SK-N-SH (cell line): ENCODE measurements around the gene HTRA2. TPM values are rescaled to one million over a fixed set of nuclear protein-coding genes. Genes with fewer than 3 reads are reported as not detected.

Source experiments
- CTCF ChIA-PET: fragments of 300-600, 350-600 bp; formaldehyde crosslinking; extraction: SDS; loops from one replicate; lab custom pipeline; 2021; lab: Yijun Ruan, JAX
- POLR2A ChIA-PET: fragments of 350-600 bp; sonication (Branson Sonifier 250); formaldehyde crosslinking; extraction: SDS; loops from one replicate; lab custom pipeline; 2020; ENCODE audit warnings: antibody characterized with exemption, inconsistent platforms; lab: Yijun Ruan, JAX
- DNase-seq: peaks from one replicate; pipeline ENCODE4 v3.0.0; 2012
- H2AFZ ChIP-seq: fragments of 200-600 bp; sonication (generic); 2 replicates; pipeline ENCODE4 v1.8.1; 2016; ENCODE audit warnings: antibody characterized with exemption, mild to moderate bottlenecking, low read depth
- H3F3A ChIP-seq: fragments of 200-600 bp; sonication (generic); replicated peaks from 2 replicates; pipeline ENCODE3; 2016; ENCODE audit warnings: antibody characterized with exemption, mild to moderate bottlenecking; ENCODE audit not compliant: insufficient read depth
- H3K27ac ChIP-seq, 2 experiments: fragments of 200-500 bp in 1 of 2; fragments of 200-600 bp in 1 of 2; sonication (Bioruptor generic) in 1 of 2; sonication (generic), shearing (Covaris generic) in 1 of 2; 2 replicates each; pipeline versions ENCODE4 v1.5.1 to v1.6.1; 2014 to 2016; ENCODE audit warnings: low read depth in 2 of 2, inconsistent platforms in 1 of 2, low read length in 1 of 2, mild to moderate bottlenecking in 1 of 2, mixed read lengths in 1 of 2
- H3K27me3 ChIP-seq: fragments of 200-600 bp; sonication (generic), shearing (Covaris generic); 2 replicates; pipeline ENCODE4 v1.6.1; 2016; ENCODE audit warnings: mixed run types; ENCODE audit not compliant: insufficient read depth
- H3K36me3 ChIP-seq, 2 experiments: fragments of 200-500 bp in 1 of 2; fragments of 200-600 bp in 1 of 2; sonication (Bioruptor generic) in 1 of 2; sonication (generic) in 1 of 2; replicated peaks in 1 of 2; 2 replicates each; pipeline versions ENCODE3 to v1.5.1; 2014 to 2016; ENCODE audit warnings: low read length in 1 of 2, mild to moderate bottlenecking in 1 of 2; ENCODE audit not compliant: insufficient read depth in 2 of 2, control insufficient read depth in 1 of 2
- H3K4me1 ChIP-seq, 2 experiments: fragments of 200-500 bp in 1 of 2; fragments of 200-600 bp in 1 of 2; sonication (Bioruptor generic) in 1 of 2; sonication (generic), shearing (Covaris generic) in 1 of 2; 2 replicates each; pipeline versions ENCODE4 v1.5.1 to v1.6.1; 2014 to 2016; ENCODE audit warnings: low read depth in 1 of 2, low read length in 1 of 2, mixed run types in 1 of 2; ENCODE audit not compliant: insufficient read depth in 2 of 2, control insufficient read depth in 1 of 2
- H3K4me2 ChIP-seq: fragments of 200-600 bp; sonication (generic), shearing (Covaris generic); 2 replicates; pipeline ENCODE4 v1.6.1; 2017; ENCODE audit warnings: mixed run types
- H3K4me3 ChIP-seq, 2 experiments: fragments of 200-500 bp in 1 of 2; fragments of 200-600 bp in 1 of 2; sonication (Bioruptor generic) in 1 of 2; sonication (generic), shearing (Covaris generic) in 1 of 2; 2 replicates each; pipeline versions ENCODE4 v1.5.1 to v1.8.1; 2014 to 2016; ENCODE audit warnings: low read depth in 2 of 2, inconsistent platforms in 1 of 2, low read length in 1 of 2, mild to moderate bottlenecking in 1 of 2, mixed read lengths in 1 of 2, moderate library complexity in 1 of 2
- H3K79me2 ChIP-seq: fragments of 200-600 bp; sonication (generic); 2 replicates; pipeline ENCODE4 v1.8.1; 2017; ENCODE audit warnings: mild to moderate bottlenecking; ENCODE audit not compliant: insufficient read depth
- H3K9ac ChIP-seq: fragments of 200-600 bp; sonication (generic); 2 replicates; pipeline ENCODE4 v1.6.1; 2017; ENCODE audit warnings: mixed run types
- H3K9me2 ChIP-seq: fragments of 200-600 bp; sonication (generic); 2 replicates; pipeline ENCODE4 v1.6.1; 2017; ENCODE audit warnings: mixed run types
- H3K9me3 ChIP-seq: fragments of 200-600 bp; sonication (generic); 2 replicates; pipeline ENCODE4 v1.6.1; 2017; ENCODE audit warnings: mixed run types, mild to moderate bottlenecking, moderate library complexity
- H4K20me1 ChIP-seq: fragments of 200-600 bp; sonication (generic); 2 replicates; pipeline ENCODE4 v1.6.1; 2017; ENCODE audit warnings: mild to moderate bottlenecking, mixed run types; ENCODE audit not compliant: insufficient read depth
- CHD2 ChIP-seq: fragments of 150-350 bp; IDR thresholded peaks from 2 replicates; pipeline ENCODE4 v1.6.1; 2018; ENCODE audit warnings: low read length; ENCODE audit not compliant: partially characterized antibody
- FOXJ3 ChIP-seq: sonication (generic); formaldehyde crosslinking; IDR thresholded peaks from 2 replicates; pipeline ENCODE4 v1.5.1; 2020; ENCODE audit warnings: mild to moderate bottlenecking, missing genetic modification reagents
- FOXM1 ChIP-seq: IDR thresholded peaks from 2 replicates; pipeline ENCODE4 v1.4.0; 2012; ENCODE audit warnings: low read depth, mild to moderate bottlenecking
- GABPA ChIP-seq: IDR thresholded peaks from 2 replicates; pipeline ENCODE4 v1.4.0; 2012; ENCODE audit warnings: low read depth, mild to moderate bottlenecking
- JUND ChIP-seq: IDR thresholded peaks from 2 replicates; pipeline ENCODE4 v1.4.0; 2012
- NFIC ChIP-seq: IDR thresholded peaks from 2 replicates; pipeline ENCODE4 v1.4.0; 2012; ENCODE audit warnings: borderline replicate concordance
- SMC3 ChIP-seq: IDR thresholded peaks from 2 replicates; pipeline ENCODE4 v1.6.1; 2012; ENCODE audit warnings: low read depth, low read length, improper control_type of control experiment
- TAF1 ChIP-seq: IDR thresholded peaks from 2 replicates; pipeline ENCODE4 v1.6.1; 2012; ENCODE audit warnings: low read depth, mild to moderate bottlenecking, low read length, moderate library complexity, borderline replicate concordance
- TCF12 ChIP-seq: IDR thresholded peaks from 2 replicates; pipeline ENCODE4 v1.4.0; 2012
- TEAD4 ChIP-seq: IDR thresholded peaks from 2 replicates; pipeline ENCODE4 v1.4.0; 2012; ENCODE audit warnings: mild to moderate bottlenecking, borderline replicate concordance; ENCODE audit not compliant: insufficient read depth
- WGBS: methylation state at CpG from one replicate; pipeline ENCODE4 v1.1.6; 2017; ENCODE audit warnings: low lambda C conversion rate; 5-methylcytosine and 5-hydroxymethylcytosine counted together
- polyA plus RNA-seq, 3 experiments: library from polyadenylated mRNA; depleted of rRNA; stranded (reverse); fragments of >200 nt; gene quantifications; 2 replicates each; pipeline ENCODE4 v1.2.3, GENCODE V29; 2012
- TF ChIP-seq, protein P1 (sequence below): fragments of 200-600 bp; sonication (generic); IDR thresholded peaks from 2 replicates; pipeline ENCODE4 v1.6.1; 2017; ENCODE audit warnings: antibody characterized with exemption, mild to moderate bottlenecking, moderate library complexity
- TF ChIP-seq, protein P2 (sequence below): IDR thresholded peaks from 2 replicates; pipeline ENCODE4 v1.6.1; 2012; ENCODE audit warnings: mild to moderate bottlenecking, low read depth, low read length, moderate library complexity
- TF ChIP-seq, protein P3 (sequence below): IDR thresholded peaks from 2 replicates; pipeline ENCODE4 v1.4.0; 2012; ENCODE audit warnings: low read depth
- TF ChIP-seq, protein P4 (sequence below): IDR thresholded peaks from 2 replicates; pipeline ENCODE4 v1.4.0; 2012; ENCODE audit warnings: low read depth, borderline replicate concordance
- TF ChIP-seq, protein P5 (sequence below): fragments of 150-350 bp; IDR thresholded peaks from 2 replicates; pipeline ENCODE4 v1.6.1; 2017; ENCODE audit warnings: antibody characterized with exemption, low read length, low read depth, borderline replicate concordance

The HTRA2 gene
- polyA plus RNA-seq, 1 of the 3 experiments (the other 2 are of a cell fraction) = 55.7 TPM

DNA sequence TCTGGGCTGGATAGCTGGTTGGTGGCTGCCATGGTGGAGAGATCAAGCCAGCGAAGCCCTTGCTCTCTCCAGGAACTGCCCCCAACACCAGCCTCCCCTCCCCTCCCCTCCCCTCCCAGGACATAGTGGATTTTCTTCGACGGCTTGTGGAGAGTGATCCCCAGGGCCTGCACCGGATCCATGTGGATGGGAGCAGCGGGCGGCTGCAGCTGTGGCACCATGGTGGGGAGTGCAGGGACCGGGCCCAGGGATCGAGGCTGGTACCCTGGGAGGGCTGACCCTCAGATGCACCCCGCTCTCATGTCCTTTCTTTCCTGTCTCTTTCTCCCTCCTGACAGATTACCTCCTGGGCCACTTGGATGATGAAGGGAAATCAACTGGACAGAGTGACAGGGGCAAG is 39.8 kb upstream of the HTRA2 start:
- Histone ChIP-seq H3K9me2 (no peaks in the 10 kb centered on the region), H3K4me3 (no peak overlapping the region), H3F3A (no peaks in the 10 kb centered on the region), H3K9me3 (no peaks in the 10 kb centered on the region), H3K4me1 (no peaks in the 10 kb centered on the region), H3K9ac (no peak overlapping the region), H3K79me2 (peaks cover 17% of the 10 kb centered on the region), H4K20me1 (no peaks in the 10 kb centered on the region), H3K36me3 (peaks cover 6 to 49% of the 10 kb centered on the region in 2 experiments), H2AFZ (no peak overlapping the region), H3K27me3 (no peaks in the 10 kb centered on the region), H3K4me2 (no peak overlapping the region), H3K27ac (no peak overlapping the region)
- DNase-seq = no peak
- CTCF ChIA-PET = interaction anchor here (0.6 to 3.0 kb wide), 4 partner anchors 9 to 97 kb away, joined by 3 to 13 read pairs (median 4); partner anchors contain the start of gene PCGF1
- TF ChIP-seq, protein P1, sequence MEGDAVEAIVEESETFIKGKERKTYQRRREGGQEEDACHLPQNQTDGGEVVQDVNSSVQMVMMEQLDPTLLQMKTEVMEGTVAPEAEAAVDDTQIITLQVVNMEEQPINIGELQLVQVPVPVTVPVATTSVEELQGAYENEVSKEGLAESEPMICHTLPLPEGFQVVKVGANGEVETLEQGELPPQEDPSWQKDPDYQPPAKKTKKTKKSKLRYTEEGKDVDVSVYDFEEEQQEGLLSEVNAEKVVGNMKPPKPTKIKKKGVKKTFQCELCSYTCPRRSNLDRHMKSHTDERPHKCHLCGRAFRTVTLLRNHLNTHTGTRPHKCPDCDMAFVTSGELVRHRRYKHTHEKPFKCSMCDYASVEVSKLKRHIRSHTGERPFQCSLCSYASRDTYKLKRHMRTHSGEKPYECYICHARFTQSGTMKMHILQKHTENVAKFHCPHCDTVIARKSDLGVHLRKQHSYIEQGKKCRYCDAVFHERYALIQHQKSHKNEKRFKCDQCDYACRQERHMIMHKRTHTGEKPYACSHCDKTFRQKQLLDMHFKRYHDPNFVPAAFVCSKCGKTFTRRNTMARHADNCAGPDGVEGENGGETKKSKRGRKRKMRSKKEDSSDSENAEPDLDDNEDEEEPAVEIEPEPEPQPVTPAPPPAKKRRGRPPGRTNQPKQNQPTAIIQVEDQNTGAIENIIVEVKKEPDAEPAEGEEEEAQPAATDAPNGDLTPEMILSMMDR = no peak
- TF ChIP-seq FOXJ3 (CRISPR knock-in tag) (no peak), GABPA (no peak), TCF12 (no peak)
- 96% methylated on average over 6 of the region's 9 CpGs for WGBS
- POLR2A ChIA-PET = interaction anchor here (1.0 kb wide), 1 partner anchor 16 kb away, joined by 3 read pairs; no protein-coding TSS in a partner anchor

DNA sequence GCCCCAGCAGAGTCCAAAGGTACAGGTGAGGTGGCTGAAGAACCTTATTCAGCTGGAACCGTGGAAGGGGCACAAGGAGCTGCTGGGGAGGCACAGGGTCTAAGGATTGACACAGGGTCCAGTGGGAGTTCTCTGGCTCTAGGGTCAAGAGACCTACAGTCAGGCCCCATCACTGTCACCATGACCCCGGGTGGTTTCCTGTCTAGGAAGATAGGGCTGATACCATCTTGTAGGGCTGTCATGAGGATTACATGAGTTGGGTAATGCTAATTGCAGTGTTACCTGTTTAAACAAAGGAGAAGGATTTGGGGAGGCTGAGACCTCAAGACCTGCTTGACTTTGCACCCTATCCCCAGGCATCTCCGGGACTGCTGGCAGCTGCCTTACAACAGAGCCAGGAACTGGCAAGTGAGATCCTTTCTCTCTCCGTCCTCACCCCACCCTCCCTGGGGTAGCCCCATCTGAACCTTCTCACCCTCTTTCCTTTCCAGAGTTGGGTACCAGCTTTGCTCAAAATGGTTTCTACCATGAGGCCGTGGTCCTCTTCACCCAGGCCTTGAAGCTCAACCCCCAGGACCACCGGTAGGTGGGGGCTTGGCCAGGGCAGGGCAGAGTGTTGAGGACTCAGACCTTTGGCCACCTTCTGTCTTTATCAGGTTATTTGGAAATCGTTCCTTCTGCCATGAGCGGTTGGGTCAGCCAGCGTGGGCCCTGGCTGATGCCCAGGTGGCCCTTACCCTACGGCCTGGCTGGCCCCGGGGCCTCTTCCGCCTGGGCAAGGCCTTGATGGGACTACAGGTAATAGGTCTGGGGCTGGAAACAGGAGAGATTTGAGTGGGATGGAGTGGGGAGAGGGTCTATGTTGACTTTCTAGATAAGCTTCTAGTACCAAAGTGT is 37.8 kb upstream of the HTRA2 start:
- peaks cover 2% of the 10 kb centered on the region; the same call in 1 of the 2 replicates for H3K79me2 ChIP-seq
- no peak overlapping the region for H2AFZ ChIP-seq
- H3K4me1 ChIP-seq = no peaks in the 10 kb centered on the region
- TF ChIP-seq, protein P2, sequence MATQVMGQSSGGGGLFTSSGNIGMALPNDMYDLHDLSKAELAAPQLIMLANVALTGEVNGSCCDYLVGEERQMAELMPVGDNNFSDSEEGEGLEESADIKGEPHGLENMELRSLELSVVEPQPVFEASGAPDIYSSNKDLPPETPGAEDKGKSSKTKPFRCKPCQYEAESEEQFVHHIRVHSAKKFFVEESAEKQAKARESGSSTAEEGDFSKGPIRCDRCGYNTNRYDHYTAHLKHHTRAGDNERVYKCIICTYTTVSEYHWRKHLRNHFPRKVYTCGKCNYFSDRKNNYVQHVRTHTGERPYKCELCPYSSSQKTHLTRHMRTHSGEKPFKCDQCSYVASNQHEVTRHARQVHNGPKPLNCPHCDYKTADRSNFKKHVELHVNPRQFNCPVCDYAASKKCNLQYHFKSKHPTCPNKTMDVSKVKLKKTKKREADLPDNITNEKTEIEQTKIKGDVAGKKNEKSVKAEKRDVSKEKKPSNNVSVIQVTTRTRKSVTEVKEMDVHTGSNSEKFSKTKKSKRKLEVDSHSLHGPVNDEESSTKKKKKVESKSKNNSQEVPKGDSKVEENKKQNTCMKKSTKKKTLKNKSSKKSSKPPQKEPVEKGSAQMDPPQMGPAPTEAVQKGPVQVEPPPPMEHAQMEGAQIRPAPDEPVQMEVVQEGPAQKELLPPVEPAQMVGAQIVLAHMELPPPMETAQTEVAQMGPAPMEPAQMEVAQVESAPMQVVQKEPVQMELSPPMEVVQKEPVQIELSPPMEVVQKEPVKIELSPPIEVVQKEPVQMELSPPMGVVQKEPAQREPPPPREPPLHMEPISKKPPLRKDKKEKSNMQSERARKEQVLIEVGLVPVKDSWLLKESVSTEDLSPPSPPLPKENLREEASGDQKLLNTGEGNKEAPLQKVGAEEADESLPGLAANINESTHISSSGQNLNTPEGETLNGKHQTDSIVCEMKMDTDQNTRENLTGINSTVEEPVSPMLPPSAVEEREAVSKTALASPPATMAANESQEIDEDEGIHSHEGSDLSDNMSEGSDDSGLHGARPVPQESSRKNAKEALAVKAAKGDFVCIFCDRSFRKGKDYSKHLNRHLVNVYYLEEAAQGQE = no peak
- TF ChIP-seq JUND (no peak), FOXM1 (no peak), TAF1 (no peak), TEAD4 (no peak), NFIC (no peak), FOXJ3 (CRISPR knock-in tag) (no peak), CHD2 (no peak), SMC3 (no peak)
- TF ChIP-seq, protein P3, sequence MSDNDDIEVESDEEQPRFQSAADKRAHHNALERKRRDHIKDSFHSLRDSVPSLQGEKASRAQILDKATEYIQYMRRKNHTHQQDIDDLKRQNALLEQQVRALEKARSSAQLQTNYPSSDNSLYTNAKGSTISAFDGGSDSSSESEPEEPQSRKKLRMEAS = no peak
- TF ChIP-seq, protein P4, sequence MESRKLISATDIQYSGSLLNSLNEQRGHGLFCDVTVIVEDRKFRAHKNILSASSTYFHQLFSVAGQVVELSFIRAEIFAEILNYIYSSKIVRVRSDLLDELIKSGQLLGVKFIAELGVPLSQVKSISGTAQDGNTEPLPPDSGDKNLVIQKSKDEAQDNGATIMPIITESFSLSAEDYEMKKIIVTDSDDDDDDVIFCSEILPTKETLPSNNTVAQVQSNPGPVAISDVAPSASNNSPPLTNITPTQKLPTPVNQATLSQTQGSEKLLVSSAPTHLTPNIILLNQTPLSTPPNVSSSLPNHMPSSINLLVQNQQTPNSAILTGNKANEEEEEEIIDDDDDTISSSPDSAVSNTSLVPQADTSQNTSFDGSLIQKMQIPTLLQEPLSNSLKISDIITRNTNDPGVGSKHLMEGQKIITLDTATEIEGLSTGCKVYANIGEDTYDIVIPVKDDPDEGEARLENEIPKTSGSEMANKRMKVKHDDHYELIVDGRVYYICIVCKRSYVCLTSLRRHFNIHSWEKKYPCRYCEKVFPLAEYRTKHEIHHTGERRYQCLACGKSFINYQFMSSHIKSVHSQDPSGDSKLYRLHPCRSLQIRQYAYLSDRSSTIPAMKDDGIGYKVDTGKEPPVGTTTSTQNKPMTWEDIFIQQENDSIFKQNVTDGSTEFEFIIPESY = no peak
- TF ChIP-seq, protein P5, sequence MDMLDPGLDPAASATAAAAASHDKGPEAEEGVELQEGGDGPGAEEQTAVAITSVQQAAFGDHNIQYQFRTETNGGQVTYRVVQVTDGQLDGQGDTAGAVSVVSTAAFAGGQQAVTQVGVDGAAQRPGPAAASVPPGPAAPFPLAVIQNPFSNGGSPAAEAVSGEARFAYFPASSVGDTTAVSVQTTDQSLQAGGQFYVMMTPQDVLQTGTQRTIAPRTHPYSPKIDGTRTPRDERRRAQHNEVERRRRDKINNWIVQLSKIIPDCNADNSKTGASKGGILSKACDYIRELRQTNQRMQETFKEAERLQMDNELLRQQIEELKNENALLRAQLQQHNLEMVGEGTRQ = no peak
- H3K9ac ChIP-seq = no peak overlapping the region
- no peaks in the 10 kb centered on the region for H3K27me3 ChIP-seq
- DNase-seq = no peak
- WGBS = 90% methylated on average over 9 of the region's 12 CpGs
- no peaks in the 10 kb centered on the region for H3K9me3 ChIP-seq
- H3F3A ChIP-seq = peaks cover 3% of the 10 kb centered on the region
- no peak overlapping the region for H3K4me3 ChIP-seq
- ChIA-PET POLR2A (interaction anchor here (0.5 to 1.7 kb wide), 5 partner anchors 9 to 22 kb away, joined by 3 to 9 read pairs (median 4); partner anchors contain the start of genes PCGF1 and TLX2), CTCF (interaction anchor here (0.6 to 1.6 kb wide), 3 partner anchors 17 to 96 kb away, joined by 3 to 6 read pairs (median 4); no protein-coding TSS in a partner anchor)
- H4K20me1 ChIP-seq = no peaks in the 10 kb centered on the region
- H3K9me2 ChIP-seq = no peaks in the 10 kb centered on the region
- no peak overlapping the region for H3K4me2 ChIP-seq
- no peak overlapping the region for H3K27ac ChIP-seq
- H3K36me3 ChIP-seq = peaks cover 0 to 46% of the 10 kb centered on the region in 2 experiments
